ENCODE data around the gene MUC6.
A peak's percentile ranks its signal among the peaks of the same experiment; 100 is the strongest.

The MUC6 gene

DNA sequence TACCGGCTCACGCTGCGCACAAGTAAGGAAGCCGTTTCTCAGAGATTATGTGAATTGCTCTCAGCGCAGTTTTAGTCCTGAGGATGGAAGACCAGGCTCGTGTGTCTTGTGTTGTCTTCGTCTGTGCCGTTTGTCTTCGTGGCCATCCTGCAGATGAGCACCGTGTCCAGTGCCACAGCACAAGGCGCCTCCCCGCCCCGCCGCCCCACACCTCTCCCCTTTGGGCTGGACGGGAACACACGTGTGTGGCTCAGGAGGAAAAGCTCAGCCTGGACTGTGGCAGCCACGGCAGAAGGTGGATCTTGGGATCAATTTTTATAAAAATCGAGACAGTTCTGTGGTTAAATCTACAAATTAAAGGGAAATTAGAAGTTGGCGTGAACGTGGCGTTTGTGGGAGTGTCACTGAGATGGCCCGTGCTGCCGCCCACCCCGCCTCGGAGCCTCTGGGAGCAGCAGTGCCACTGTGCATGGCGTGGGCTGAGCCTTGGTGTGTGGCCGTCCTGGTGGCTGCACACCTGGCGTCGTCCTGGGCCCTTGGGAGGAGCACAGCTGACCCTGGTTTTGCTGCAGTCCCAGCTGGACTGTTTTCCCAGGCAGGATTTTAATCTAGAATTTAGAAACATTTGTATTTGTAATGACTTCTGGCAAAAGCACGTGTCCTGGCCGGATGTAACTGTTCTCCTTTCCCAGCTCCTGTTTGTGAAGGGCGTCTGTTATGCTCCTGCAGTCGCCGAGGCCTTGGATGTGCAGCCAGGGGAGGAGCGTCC lies 25.8 kb downstream of the MUC6 start:
- FAIRE-seq (no peak), DNase-seq (ENCODE audit: insufficient read length, low spot score) (no peak)

DNA sequence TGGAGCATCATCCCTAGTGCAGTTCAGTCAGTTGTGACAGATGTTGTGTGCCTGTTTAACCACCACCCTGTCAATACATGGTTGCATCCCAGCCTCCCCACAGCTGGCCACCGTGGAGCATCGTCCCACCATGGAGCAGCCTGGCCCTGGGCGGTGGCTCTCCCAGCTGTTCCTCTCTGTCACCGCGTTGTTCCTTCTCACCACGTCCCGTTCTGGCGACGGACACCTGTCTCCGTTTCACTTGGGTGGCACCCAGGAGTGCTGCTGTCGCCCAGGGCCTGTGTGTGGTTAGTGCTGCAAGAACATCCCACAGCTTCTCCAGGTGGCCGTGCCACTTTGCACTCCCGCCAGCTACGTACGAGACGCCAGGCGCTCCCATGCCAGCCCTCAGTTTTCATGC lies 26.5 kb downstream of the MUC6 start:
- DNase-seq (ENCODE audit: insufficient read length, low spot score) (no peak), FAIRE-seq (no peak)

DNA sequence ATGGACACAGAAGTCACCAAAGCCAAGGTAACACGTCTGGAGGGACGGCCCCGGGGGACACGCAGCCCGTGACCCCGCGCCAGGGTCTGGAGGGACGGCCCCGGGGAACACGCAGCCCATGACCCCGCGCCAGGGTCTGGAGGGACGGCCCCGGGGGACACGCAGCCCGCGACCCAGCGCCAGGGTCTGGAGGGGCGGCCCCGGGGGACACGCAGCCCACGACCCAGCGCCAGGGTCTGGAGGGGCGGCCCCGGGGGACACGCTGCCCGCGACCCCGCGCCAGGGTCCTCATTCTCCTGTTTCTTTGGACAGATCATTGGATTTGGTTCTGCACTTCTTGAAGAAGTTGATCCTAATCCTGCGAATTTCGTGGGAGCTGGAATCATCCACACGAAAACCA lies 27.1 kb downstream of the MUC6 start:
- no peak for FAIRE-seq

DNA sequence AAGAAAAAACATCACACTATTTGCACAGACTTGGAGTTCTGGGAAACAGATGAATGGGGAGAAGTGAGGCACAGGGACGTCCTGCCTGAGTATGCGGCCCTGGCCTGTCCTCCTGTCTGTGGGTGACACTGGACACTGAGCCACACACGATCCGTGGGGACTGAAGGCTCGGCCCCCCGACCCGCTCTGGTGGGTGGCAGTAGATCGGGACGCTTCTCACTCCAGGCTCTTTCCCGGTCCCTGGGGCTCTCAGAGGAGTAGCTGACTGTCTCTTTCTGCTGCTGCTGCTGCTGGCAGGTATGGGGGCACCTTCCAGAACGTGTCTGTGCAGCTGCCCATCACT lies 27.7 kb downstream of the MUC6 start:
- DNase-seq (ENCODE audit: insufficient read length, low spot score), result no peak
- FAIRE-seq, result no peak

More for the DNA sequence above, 27.1 kb downstream of the MUC6 start:
- no peak for DNase-seq (ENCODE audit: insufficient read length, low spot score)

DNA sequence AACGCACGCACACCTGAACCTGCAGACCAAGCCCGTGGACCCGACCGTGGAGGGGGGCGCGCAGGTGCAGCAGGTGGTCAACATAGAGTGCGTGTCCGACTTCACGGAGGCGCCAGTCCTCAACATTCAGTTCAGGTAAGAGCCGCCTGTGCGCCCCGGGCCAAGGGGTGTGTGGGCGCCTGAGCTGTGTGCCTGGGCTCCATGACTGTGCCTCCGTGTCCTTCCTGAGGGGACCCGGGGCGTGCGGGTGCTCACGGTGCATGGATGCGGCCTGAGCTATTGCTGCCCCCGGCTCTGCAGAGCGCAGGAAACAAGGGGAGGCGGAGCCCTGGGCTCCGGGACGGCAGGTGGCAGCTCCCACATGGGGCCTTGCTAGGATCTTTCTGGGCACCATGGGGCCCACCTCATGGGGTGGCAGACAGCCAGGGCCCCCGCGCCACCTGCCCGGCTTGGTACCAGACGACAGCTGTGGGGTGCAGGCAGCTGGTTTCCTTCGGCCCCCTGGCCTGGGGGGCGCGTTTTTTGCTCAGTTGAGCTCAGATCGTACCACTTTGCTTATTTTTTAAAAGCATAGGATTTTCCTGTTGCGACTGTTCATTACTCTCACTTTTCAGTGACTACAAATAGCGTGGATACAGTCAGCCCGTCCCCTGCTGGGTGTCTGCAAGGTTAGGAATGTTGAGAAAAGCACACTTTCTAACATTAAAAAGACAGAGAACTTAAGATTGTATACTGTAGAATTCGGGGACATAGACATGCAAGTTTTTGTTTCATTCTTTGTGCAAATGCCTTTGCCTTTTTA lies 28.3 kb downstream of the MUC6 start:
- no peak for DNase-seq (ENCODE audit: insufficient read length, low spot score)

DNA sequence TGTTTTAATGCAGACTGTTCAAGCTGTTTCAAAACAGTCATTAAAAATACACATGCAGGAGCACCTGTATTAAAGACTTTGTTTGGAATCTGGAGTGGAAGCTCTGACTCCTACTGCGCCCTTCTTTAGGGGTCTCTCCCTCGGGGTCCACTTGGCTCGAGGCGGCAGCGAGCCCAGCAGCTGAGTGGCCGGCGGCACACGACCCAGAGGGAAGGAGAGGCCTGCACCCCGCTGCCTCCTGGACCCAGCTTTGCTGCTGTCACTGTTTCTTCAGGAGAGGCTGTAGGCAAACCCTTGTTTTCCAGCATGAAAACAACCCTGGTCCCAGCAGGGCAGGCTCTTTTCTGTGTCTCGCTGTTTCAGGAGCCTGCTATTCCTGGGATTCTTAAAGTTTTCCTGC lies 29.2 kb downstream of the MUC6 start:
- DNase-seq (ENCODE audit: insufficient read length, low spot score) (no peak), FAIRE-seq (no peak)

More for the DNA sequence above, 28.3 kb downstream of the MUC6 start:
- no peak for FAIRE-seq

DNA sequence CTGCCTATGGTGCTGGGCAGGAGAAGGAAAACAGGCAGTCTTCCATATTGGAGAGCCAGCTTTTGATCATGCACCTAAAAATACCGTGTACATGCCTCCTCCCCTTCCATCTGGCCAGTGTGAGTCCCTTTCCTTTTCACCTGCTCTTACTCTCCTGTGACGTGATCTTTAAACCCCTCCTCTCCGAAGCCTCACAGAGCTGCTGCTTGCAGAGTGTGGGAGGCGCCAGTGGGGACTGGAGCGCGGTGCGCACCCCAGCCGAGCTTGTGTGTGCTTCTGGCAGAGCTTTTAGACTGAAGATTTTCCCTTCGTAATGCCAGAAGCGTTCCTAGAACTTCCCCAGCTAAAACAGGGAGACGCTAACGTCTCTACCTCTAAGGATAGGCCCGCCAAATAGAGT lies 29.8 kb downstream of the MUC6 start:
- no peak for DNase-seq (ENCODE audit: insufficient read length, low spot score)

DNA sequence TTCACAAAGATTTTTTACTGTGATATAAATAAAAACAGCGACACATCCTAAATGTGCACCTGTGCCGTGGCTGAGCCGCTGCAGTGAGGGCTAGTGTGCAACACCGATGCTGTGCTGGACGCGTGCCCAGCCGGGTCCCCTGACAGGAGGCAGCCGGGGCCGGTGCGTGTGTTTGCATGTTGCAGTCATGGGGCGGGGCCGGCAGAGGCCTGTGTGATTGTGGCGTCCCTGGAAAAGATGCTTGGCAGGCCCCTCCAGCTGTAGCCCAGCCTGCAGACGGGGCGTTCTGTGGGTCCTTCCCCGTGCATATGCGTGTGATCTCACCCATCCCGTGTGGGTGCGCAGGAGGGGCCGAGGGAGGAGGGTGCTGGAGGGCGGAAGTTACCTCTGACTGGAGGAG lies 30.6 kb downstream of the MUC6 start:
- FAIRE-seq (no peak), DNase-seq (ENCODE audit: insufficient read length, low spot score) (no peak)

More for the DNA sequence above, 29.8 kb downstream of the MUC6 start:
- FAIRE-seq, result no peak

DNA sequence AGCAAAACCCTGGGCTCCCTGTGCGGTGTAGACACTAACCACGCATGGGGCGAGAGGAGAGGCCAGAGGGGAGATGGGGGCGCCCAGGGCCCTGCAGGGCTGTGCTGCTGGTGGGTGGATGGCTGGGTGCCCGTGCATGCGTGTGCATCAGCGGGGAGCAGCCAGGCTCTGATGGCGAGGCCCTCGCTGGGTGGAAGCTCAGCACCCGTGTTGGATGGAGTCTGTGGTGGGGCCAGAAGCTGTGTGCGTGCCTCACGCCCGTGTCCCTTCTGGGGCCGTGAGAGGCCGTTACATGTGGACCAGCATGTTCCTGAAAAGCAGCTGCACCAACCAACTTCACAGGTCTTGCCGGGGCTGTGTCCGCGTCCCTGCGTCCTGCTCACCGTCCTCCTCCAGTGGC lies 33.4 kb downstream of the MUC6 start:
- FAIRE-seq, result no peak

DNA sequence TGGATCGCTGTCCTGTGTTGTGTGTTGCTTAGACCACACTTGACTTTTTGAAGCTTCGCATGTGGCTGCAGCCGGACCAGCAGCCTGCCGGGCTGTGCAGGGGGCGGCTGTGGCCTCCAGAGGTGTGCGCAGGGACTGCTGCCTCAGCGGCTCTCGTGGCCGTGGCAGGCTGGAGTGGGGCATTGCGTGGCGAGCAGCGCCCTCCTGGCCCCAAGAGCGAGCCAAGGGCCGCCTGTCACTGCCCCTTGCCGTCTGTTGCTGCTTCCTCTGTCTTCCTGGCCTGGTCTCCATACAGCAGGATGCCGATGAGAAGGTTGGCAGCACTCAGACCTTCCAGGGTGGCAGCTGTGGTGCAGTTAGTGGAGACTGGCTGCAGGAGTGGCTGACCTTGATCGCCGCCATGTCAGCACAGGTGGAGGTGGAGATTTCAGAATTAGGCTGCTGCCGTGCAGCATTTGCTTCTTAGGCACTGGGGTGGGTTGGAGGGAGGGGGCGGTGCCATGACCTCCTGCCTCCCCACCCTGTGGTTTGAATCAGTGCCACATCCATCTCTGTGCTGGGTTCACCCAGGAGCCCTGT lies 34.0 kb downstream of the MUC6 start:
- DNase-seq (ENCODE audit: insufficient read length, low spot score), result no peak
- FAIRE-seq, result no peak

More for the DNA sequence above, 33.4 kb downstream of the MUC6 start:
- no peak for DNase-seq (ENCODE audit: insufficient read length, low spot score)

DNA sequence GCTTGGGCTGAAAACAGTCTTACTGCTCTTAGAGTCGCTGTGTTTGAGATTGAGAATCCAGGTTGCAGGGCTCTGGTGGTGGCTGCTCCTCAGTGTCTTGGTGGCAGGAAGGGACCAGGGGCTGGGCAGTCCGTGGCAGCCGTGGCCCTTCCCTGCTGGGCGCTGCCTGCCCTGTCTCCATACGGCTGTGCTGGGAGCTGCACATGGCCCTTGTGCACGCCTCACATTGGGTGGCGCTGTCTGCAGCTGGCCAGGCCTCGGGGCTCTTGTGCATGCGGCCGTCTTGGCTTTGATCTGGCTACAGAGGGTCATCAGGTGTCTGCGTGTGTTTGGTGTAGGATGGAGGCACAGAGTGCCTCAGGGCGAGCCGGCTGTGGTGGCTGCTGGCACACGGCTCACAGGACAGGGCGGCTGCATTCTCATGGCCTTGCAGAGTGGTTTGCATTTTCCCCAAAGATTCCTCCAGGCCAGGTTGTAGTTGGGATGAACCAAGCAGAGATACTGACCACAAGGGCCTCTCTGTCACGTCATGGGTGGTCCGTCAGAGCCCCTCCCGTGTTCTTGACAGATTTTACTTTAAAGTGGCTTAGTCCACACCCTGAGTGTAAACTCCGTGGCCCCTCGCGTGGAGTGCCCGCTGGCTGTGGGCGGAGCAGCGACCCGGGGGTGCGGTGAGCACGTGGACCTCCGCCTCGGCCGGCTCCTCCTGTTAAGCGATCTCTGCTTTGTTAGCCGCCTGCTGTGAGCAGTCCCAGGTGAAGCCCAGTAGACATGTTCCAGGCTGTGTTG lies 34.7 kb downstream of the MUC6 start:
- no peak for FAIRE-seq

DNA sequence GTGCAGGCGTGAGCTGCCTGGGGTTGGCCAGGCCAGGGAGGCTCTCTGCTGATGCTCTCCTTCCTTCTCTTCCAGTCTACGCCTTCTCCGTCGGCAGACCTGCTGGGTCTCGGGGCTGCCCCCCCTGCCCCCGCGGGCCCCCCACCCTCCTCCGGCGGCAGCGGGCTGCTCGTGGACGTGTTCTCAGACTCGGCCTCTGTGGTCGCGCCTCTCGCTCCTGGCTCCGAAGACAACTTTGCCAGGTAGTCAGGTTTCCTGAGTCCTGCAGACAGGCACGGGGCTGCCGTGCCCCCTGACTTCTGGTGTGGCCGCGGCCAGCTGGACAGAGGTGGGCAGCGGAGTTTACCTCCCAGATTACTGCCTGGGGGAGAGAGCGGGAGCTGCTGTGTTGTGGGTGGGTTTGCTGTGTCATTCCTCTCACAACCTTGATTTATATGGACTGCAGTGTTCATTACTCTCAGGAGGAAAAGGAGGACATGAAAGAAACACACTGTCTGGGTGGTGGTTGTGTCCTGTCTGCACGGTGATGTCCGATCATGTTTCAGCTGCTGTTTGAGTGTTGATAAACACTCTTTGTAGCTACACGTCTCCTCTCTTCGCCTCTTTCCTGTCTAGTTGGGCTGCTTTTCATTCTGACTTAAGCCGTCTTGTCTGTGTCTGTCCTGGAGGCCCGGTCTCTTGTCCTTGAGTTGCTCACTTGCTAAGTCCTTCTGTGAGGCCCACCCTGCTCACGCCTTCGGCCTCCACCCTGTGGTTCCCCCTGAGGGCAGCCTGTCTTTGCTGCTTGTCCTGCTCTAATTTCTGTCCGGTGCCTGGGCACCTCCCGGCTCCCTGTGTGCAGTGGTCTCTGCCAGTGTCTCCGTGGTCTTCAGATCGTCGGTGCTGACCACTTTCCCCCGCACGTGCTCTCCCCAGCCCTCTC lies 35.9 kb downstream of the MUC6 start:
- FAIRE-seq, result no peak

More for the DNA sequence above, 34.7 kb downstream of the MUC6 start:
- no peak for DNase-seq (ENCODE audit: insufficient read length, low spot score)

DNA sequence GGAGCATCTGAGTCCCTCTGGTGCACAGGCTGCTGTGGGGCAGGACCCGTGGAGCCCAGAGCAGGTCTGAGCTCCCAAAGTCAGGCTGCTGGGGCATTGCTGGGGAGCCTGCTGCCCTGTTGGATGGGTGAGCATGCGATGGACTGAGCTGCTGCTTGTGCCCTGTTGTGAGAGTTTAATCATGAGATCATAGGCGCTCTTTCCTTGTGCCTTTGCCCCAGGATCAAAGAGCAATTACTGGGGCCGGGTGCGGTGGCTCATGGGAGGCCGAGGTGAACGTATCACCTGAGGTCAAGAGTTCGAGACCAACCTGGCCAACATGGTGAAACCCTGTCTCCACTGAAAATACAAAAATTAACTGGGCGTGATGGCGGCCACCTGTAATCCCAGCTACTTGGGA lies 37.5 kb downstream of the MUC6 start:
- no peak for FAIRE-seq

More for the DNA sequence above, 35.9 kb downstream of the MUC6 start:
- no peak for DNase-seq (ENCODE audit: insufficient read length, low spot score)

DNA sequence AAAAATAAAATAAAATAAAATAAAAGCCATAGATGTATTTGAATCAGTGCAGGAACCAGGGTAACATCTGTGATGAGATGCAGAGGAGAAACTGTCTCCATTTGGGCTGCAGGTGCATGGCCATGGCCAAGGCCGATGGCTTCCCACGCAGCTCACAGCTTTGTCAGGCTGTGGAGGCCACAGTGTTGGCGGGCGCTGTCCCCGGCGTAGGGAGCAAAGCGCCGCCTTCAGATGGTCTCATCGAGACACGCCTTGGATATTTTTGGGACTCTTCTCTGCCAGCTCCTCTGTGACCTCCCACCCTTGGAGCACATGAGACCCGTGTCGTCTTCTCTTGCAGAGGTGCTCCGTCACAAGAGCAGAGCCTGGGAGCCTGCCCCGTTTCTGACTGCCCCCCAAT lies 38.6 kb downstream of the MUC6 start:
- FAIRE-seq, result no peak
- no peak for DNase-seq (ENCODE audit: insufficient read length, low spot score)

More for the DNA sequence above, 37.5 kb downstream of the MUC6 start:
- no peak for DNase-seq (ENCODE audit: insufficient read length, low spot score)

DNA sequence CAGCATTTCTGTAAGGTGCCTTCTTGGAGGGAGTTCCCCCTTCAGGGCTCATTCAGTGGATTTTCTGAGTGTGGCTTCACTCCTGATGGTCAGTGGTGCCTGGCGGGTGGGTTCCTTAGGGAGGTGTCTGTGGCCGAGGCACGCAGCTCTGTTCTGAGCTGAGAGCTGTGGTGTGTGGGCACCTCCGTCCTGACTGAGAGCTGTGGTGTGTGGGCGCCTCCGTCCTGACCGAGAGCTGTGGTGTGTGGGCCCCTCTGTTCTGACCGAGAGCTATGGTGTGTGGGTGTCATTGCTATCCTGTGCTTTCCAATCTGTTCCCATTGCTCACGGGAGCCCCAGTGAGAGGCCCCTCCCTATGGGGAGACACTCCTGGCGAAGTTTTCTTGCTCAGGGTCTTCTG lies 39.8 kb downstream of the MUC6 start:
- FAIRE-seq (peak; percentile 18), DNase-seq (ENCODE audit: insufficient read length, low spot score) (no peak)

DNA sequence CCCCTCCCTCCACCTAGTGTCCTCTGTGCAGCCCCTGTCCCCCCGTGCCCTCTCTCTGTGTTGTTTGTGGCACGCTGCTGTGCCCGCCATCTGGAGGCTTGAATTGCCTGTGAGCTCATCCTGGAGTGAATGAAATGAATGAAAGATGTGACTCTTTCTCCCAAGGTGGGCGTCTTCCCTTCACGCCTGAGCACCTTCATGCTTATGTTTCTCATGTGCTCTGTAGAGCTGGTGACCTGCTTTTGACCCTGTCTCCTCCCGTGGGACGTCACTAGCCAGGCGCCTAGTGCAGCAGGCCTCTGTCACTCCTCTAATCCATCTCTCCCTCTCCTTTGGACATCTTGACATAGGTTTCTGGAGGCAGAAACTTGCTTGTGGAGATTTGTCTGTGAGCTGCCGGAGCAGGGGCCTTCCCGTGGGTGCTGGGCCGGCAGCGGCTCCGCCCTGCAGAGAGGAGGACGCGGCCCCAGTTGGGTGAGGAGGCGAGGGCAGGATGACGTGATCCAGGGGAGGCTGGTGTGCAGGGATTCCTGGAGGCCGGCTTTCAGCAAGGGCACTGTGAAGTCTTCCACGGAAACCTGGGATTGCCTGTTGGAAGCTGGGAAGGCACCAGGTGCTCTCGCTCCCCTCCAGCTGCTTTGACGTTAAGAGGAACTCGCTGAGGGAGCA lies 40.6 kb downstream of the MUC6 start:
- DNase-seq (ENCODE audit: insufficient read length, low spot score) (peak; percentile 86), FAIRE-seq (peak; percentile 80)

DNA sequence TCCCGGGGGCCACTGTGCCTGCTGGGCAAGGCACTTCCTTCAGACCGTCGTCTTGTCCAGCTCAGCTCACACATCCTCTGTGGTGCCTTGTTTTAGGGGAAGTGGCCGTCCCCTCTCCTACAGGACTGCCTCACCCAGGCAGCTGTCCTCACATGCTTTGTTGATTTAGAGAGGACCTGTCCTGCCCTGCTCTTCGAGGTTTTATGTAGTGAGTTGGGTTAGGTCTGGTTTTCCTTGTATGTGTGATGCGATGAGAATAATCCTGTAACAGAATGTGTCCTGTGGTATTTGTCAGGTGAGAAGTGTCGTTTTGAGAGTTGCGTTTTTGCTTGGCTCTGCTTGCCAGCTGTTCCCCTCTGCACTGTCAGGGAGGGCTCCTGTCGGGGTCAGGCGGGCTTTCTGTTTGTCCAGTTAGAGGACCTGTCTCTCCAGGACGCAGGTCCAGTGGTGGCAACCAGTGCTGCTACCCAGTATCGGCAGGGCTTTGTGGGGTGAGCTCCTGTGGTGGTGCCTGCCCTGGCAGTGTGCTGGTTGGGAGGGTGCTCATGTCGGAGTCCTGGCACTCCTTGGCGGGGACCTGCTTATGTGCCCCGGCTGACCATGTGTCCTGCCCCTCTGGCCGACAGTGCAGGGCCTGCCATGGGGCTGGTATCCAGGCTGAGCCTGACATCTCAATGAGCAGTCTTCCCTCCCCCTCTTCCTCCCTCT lies 41.3 kb downstream of the MUC6 start:
- DNase-seq (ENCODE audit: insufficient read length, low spot score) (no peak), FAIRE-seq (no peak)

DNA sequence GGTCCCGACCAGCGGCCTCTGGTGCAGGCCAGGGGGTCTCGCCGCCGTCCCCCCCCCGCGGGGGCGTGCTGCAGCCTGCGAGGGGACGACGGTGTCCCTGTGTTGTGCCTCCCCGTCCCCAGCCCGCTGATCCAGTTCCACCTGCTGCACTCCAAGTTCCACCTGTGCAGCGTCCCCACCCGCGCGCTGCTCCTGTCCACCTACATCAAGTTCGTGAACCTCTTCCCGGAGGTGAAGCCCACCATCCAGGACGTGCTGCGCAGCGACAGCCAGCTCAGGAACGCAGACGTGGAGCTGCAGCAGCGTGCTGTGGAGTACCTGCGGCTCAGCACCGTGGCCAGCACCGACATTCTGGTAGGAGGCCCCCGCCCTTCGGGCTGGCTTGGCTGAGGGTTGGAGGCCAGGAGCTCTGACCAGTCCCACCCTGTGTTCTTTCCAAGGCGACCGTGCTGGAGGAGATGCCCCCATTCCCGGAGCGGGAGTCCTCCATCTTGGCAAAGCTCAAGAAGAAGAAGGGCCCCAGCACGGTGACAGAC lies 42.8 kb downstream of the MUC6 start:
- FAIRE-seq (no peak), DNase-seq (ENCODE audit: insufficient read length, low spot score) (no peak)

Measured in GM19239 (cell line).